Measurements from ENCODE around the gene SHOC2. TPM values are rescaled to one million over a fixed set of nuclear protein-coding genes. Genes with fewer than 3 reads are reported as not detected.

The SHOC2 gene
- total RNA-seq, 2 donors from 2014 or later = 70.1 to 80.0 TPM

DNA sequence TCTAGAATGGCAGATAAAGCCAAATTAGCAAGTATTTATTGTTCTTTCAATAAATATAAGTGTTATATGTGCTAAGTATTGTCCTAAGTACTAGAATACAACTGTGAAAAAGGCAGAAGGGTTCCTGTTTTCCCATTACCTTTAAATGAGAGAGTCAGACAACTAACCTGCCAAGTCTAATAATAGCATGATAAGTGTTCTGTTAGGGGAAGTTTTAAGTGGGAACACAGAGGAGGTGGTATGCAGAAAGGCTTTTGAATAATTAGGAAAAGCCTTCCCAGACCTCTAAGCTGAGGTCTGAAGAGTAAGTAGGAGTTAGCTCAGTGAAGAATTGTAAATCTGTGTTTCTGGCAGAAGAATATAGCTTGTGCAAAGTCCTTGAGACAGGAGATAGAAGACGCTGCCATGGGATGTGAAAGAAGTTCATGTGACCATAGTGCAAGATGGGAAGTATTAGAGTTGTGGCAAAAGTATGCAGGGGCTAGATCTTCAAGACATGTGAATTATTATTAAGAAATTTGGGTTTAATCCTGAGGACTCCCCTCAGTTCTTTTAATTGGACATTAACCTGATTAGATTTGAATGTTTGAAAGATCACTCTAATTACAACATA, 12.5 kb downstream of the SHOC2 start:
- no peak for DNase-seq (ENCODE audit: low spot score)
- intact Hi-C loops (cut with DNase I) = no loop called here

DNA sequence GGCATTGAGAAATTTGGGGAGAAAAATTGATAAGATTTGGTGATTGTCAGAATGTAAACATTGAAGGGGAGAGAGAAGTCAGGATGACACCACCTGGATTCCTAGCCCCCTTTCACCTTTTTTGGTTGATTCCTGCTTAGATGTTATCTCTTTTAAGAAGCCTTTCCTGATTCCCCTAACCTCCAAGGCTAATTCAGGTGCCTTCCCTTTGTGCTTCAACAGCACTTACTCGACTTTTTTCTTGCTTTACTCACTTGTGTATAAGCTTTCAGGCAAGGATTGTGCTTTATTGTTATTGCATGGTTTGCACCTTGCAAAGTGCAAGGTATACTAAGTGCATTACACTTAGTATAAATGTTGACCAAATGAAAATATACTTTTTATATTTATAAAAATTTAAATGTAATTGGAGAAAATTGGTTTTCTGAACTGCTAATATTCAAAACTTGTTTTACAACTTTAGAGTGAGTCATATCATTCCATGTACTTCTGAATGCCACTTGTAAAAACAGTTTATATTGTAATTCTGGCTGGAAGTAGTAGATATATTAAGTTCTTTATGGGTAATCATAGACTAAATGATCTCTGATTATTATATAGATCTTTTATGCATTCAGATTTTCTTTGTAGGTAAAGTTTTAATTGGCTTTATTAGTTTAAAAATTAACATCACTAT, 13.2 kb downstream of the SHOC2 start:
- no peak for DNase-seq (ENCODE audit: low spot score)
- intact Hi-C loops (cut with DNase I) = no loop called here

DNA sequence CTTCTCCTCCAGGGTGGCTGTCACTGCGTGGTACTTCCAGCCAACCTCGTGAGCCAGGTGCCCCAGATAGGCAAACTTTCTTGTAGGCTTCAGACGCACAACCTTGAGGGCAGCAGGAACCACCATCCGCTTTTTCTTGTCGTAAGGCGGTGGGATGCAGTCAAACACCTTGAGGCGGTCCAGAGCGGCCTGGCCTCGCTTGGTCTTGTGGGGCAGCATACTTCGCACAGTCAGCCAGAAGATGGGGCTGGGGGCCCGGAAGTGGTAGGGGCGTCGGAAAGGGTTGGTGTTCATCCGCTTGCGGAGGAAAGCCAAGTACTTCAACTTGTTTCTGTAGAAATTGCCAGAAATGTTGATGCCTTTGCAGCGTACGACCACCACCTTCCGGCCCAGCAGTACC, 17.4 kb downstream of the SHOC2 start:
- DNase-seq (ENCODE audit: low spot score) = no peak
- intact Hi-C loops (cut with DNase I) = no loop called here

DNA sequence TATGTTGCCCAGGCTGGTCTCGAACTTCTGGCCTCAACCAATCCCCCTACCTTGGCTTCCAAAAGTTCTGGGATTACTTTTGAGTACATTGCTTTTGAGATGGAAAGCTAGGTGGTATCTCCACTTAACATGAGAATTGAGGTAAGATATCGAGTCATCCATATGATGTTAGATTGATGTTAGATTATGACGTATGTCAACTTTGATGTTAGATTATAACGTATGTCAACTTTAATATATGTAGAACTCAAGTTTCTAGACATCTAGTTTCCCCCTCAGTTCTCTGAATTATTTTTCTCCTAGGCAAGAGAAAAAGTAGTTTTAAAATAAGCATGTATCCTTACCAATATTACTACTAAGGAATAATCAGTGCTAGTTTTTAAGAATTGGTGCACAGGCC, 20.0 kb downstream of the SHOC2 start:
- intact Hi-C loops (cut with DNase I) = no loop called here
- no peak for DNase-seq (ENCODE audit: low spot score)

- DNase-seq (ENCODE audit: low spot score) = no peak
- intact Hi-C loops (cut with DNase I) = no loop called here
Measured at GRCh38 chr10:110944792-110945396, 25.5 kb downstream of the SHOC2 start.

DNA sequence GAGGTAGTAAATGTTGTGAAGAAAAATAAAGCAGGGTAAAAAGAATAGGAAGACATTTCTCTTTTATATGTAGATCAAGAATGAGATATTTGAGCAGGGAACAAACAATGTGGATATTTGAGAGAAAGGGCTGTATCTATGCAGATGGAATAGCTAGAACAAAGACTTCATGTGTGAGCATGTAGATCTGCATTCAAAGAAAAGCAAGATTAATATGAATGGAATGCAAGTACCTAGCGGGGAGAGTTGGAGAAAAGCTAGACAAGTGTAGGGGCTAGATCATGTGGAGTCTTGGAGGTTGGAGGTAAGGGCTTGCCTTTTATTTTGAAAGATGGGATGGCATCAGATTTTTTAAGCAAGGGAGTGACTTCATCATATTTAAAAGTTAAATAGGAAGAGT, 27.1 kb downstream of the SHOC2 start:
- intact Hi-C loops (cut with DNase I) = no loop called here
- DNase-seq (ENCODE audit: low spot score) = no peak

- intact Hi-C loops (cut with DNase I) = no loop called here
- DNase-seq (ENCODE audit: low spot score) = no peak
Measured at GRCh38 chr10:110947061-110947595, 27.7 kb downstream of the SHOC2 start.

DNA sequence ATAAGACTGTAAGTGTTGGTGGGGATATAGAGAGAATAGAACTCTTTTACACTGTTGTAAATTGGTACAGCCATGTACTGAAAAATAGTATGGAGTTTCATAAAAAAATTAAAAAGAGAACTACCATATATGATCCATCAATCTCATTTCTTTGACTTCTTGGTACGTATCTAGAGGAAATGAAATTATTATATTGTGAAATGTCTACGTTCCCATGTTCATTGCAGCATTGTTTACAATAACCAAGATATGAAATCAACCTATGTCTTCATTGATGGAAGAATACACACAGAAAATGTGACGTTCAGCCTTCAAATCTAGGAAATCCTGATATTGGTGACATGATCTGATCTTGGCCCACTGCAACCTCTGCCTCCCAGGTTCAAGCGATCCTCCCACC, 32.0 kb downstream of the SHOC2 start:
- intact Hi-C loops (cut with DNase I) = no loop called here
- no peak for DNase-seq (ENCODE audit: low spot score)

GRCh38 chr10:110957606-110958005, 38.2 kb downstream of the SHOC2 start:
- no peak for DNase-seq (ENCODE audit: low spot score)
- intact Hi-C loops (cut with DNase I) = no loop called here

GRCh38 chr10:110959379-110960332, 40.3 kb downstream of the SHOC2 start:
- DNase-seq (ENCODE audit: low spot score) = no peak
- intact Hi-C loops (cut with DNase I) = no loop called here

DNA sequence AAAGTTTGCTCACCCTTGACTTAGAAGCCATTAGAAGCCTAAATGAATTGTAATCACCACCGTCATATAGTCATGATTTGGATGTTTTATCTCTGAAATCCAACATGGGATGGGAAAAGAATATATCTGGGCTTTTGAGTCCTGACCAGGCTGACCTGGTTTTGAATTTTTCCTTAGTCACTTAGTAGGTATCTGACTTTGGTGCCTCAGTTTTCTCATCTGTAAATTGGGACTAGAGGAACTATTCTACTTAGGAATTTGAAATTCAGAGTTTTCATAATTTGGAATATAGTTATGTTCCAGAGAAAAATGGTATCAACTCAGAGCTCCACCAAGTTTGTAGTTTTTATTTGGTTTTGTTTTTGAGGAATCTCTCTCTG, 40.9 kb downstream of the SHOC2 start:
- intact Hi-C loops (cut with DNase I) = no loop called here
- no peak for DNase-seq (ENCODE audit: low spot score)

- no peak for DNase-seq (ENCODE audit: low spot score)
- intact Hi-C loops (cut with DNase I) = no loop called here
Measured at GRCh38 chr10:110962443-110962842, 43.0 kb downstream of the SHOC2 start.

DNA sequence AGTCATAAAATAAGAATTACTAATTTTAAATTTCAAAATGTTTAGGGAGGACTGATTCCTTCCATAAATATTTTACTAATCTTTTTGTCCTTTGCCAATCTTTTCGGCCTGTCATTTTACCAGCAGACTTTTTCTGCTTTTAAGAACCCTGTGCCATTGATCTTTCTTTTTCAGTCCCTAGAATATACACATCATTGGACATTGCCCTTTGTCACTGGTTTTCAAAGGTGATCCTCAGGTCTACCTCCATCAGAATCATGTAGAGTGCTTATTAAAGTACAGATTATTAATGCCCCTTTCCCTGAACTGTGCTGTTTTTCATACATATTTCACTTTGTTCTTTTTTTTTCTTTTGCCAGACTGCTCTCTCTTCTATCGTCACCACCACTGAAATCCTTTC, 43.8 kb downstream of the SHOC2 start:
- DNase-seq (ENCODE audit: low spot score) = no peak
- intact Hi-C loops (cut with DNase I) = no loop called here

DNA sequence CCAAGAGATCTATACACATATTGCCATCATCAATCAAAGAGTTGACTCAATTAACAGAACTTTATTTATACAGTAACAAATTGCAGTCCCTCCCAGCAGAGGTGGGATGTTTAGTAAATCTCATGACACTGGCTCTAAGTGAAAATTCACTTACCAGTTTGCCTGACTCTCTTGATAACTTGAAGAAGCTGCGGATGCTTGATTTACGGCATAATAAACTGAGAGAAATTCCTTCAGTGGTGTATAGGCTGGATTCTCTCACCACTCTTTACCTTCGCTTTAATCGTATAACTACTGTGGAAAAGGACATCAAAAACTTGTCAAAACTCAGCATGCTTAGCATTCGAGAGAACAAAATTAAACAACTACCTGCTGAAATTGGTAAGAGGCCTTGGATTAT, 45.3 kb downstream of the SHOC2 start:
- intact Hi-C loops (cut with DNase I) = no loop called here
- no peak for DNase-seq (ENCODE audit: low spot score)

DNA sequence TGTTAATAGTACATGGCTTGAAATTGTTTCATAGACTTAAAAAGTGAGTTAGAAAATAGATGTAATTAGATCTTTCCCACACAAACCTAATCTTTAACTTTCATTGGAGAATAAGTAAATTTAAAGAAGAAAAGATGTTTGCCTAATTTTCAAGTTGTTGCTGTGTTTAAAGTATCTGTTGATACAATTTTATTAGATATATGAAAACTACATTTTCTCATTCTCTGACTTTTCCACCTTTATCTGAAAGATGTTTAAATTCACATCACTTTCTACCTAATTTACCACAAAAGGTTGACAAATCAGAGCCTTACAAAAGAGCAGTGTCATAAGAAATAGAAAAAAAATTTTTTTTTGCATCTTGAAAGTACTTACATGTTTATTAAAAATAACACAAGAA, 45.8 kb downstream of the SHOC2 start:
- intact Hi-C loops (cut with DNase I) = no loop called here
- no peak for DNase-seq (ENCODE audit: low spot score)

GRCh38 chr10:110966146-110966545, 46.7 kb downstream of the SHOC2 start:
- no peak for DNase-seq (ENCODE audit: low spot score)
- intact Hi-C loops (cut with DNase I) = no loop called here

GRCh38 chr10:110967009-110967630, 47.7 kb downstream of the SHOC2 start:
- no peak for DNase-seq (ENCODE audit: low spot score)
- intact Hi-C loops (cut with DNase I) = no loop called here

DNA sequence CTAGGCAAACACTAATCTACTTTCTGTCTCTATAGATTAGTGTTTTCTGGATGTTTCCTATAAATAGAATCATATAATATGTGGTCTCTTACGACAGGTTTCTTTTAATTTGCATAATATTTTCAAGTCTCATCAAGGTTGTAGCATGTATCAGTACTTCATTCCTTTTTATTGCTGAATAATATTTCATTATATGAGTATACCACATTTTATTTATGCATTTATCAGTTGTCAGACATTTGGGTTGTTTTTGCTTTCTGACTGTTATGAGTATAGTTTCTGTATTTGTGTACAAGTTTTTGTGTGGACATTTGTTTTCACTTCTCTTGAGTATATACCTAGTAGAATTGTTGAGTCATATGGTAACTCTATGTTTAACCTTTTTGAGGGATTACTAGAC, 48.2 kb downstream of the SHOC2 start:
- intact Hi-C loops (cut with DNase I) = no loop called here
- no peak for DNase-seq (ENCODE audit: low spot score)

GRCh38 chr10:110969183-110969582, 49.8 kb downstream of the SHOC2 start:
- DNase-seq (ENCODE audit: low spot score) = no peak
- intact Hi-C loops (cut with DNase I) = no loop called here
